OCI-LY7 (cell line): Measurements from ENCODE around the gene NFIA.

Source experiments
- CTCF ChIP-seq: fragments of 200-600 bp; sonication (generic); conservative IDR thresholded peaks from 2 replicates; pipeline ENCODE4 v1.5.1; 2014; ENCODE audit warnings: mild to moderate bottlenecking, antibody characterized with exemption, low read length, moderate library complexity, mixed read lengths
- EZH2phosphoT487 ChIP-seq: fragments of 200-600 bp; sonication (generic); IDR thresholded peaks from 2 replicates; pipeline ENCODE4 v1.6.1; 2018; ENCODE audit warnings: low read depth, borderline replicate concordance, mild to moderate bottlenecking, mixed run types, antibody characterized with exemption, low read length, moderate library complexity, mixed read lengths

GRCh38 chr1:61265665-61266064 is 183.3 kb downstream of the NFIA start:
- TF ChIP-seq CTCF: no peak
- no peak for TF ChIP-seq EZH2phosphoT487
